Measurements from ENCODE around the gene CFAP119.

GRCh38 chr16:30808146-30808545, 46.3 kb upstream of the CFAP119 start:
- no peak for TF ChIP-seq EP300 (IDR thresholded peaks at IDR 0.05)
- TF ChIP-seq CTCF (IDR thresholded peaks at IDR 0.05) = no peak
- no peak for TF ChIP-seq POLR2A (IDR thresholded peaks at IDR 0.05)

All from tibial nerve (tissue), 4 donors.